Measurements from ENCODE around the gene CYBB.
"Not testable (repeated sequence)": the region's sequence is repeated elsewhere in the genome, so short reads cannot be mapped to it uniquely, and the experiment has no call there.

CYBB gene

DNA sequence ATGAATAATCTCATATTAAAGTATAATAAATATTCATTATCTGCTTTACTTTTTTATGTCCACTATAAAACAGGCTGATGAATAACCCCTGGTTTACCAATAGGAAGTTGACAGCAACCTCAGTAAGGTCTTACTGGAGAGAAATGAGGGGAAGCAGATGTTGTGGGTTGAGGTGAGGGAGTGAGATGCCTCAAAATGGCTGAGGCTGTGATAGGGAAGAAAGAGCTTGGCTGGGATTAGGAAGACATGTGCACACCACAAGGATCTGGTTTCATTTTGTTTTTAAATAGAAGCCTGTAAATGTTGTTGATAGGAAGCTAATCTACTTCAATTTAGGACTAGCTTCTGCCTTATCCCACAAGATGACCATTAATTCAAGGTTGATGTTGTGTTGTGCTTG, 14.4 kb upstream of the CYBB start:
- no peak for TF ChIP-seq JUND (IDR thresholded peaks at IDR 0.05; ENCODE audit: low read depth)
- in situ Hi-C loops (cut with HindIII; ENCODE audit: low pct_unique_long_range_greater_than_20kb, low sequenced_read_pairs), result no loop called here
- DNase-seq (ENCODE audit: low read depth in 1 of 2, low spot score in 1 of 2), result no peak

DNA sequence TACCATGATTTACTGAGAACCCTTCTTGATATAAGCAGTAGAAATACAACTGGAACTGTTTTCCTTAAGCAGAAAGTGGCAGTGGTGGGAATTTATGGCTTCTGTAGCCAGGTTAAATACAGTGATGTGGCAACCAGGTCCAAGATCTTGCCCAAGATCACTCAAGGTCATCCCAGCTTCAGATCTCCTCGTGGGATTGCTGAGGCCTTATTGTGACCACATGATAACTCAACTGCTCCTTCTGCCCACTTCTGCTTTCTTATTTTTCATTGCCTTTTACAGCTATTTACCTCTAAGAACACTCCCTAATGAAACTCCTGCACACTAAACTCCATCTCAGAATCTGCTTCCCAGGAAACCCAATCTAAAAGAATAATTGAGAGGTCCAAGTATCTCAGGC, 12.4 kb upstream of the CYBB start:
- in situ Hi-C loops (cut with HindIII; ENCODE audit: low pct_unique_long_range_greater_than_20kb, low sequenced_read_pairs), result no loop called here
- TF ChIP-seq JUND (IDR thresholded peaks at IDR 0.05; ENCODE audit: low read depth), result no peak
- no peak for DNase-seq (ENCODE audit: low read depth in 1 of 2, low spot score in 1 of 2)

DNA sequence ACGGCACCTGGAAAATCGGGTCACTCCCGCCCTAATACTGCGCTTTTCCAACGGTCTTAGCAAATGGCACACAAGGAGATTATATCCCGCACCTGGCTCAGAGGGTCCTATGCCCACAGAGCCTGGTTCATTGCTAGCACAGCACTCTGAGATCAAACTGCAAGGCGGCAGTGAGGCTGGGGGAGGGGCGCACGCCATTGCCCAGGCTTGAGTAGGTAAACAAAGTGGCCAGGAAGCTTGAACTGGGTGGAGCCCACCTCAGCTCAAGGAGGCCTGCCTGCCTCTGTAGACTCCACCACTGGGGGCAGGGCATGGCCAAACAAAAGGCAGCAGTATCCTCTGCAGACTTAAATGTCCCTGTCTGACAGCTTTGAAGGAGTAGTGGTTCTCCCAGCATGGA, 11.0 kb upstream of the CYBB start:
- DNase-seq (ENCODE audit: low read depth in 1 of 2, low spot score in 1 of 2); in situ Hi-C loops (cut with HindIII; ENCODE audit: low pct_unique_long_range_greater_than_20kb, low sequenced_read_pairs): not testable (repeated sequence)

- in situ Hi-C loops (cut with HindIII; ENCODE audit: low pct_unique_long_range_greater_than_20kb, low sequenced_read_pairs), result no loop called here
- DNase-seq (ENCODE audit: low read depth in 1 of 2, low spot score in 1 of 2), result no peak
- no peak for TF ChIP-seq JUND (IDR thresholded peaks at IDR 0.05; ENCODE audit: low read depth)
These were observed 3.4 kb upstream of the CYBB start for GRCh38 chrX:37776283-37776986.

DNA sequence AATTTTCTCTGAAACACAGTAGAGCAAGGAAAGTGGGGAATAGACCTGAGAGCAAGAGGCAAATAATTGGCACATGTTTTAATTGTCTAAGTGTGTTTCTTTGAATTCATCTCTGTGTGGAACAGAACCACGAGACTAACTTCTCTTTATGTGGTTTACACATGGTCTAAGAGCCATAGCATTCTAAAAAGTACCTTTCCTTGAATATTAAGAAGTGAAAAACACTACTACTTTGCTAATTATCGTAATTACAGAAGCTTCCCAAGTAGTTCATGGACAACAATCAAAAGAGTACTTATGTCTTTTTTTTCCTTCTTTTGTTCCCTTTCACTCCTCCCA, 2.9 kb upstream of the CYBB start:
- TF ChIP-seq JUND (IDR thresholded peaks at IDR 0.05; ENCODE audit: low read depth), result no peak
- DNase-seq (ENCODE audit: low read depth in 1 of 2, low spot score in 1 of 2), result no peak
- in situ Hi-C loops (cut with HindIII; ENCODE audit: low pct_unique_long_range_greater_than_20kb, low sequenced_read_pairs), result no loop called here

DNA sequence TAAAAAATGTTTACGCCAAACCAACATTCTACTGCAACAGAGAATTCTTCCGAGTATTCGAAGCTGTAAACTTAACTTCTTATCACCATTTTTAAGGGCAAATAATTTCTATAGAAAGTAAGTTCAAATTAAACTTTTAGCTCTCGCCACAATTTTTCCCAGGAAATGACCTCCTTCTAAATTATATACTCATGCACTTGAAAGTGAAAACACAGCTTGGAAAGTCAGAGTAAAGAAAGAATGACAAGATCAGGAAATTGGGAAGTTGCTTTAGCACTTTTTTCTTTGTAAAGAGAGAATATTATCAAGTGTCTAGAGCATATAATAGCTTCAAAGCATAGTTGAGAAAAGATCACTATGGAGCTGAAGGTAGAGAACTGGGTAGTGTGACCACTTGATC, 1.2 kb downstream of the CYBB start:
- no peak for DNase-seq (ENCODE audit: low read depth in 1 of 2, low spot score in 1 of 2)
- no peak for TF ChIP-seq JUND (IDR thresholded peaks at IDR 0.05; ENCODE audit: low read depth)
- in situ Hi-C loops (cut with HindIII; ENCODE audit: low pct_unique_long_range_greater_than_20kb, low sequenced_read_pairs), result no loop called here

GRCh38 chrX:37781814-37782213, 2.0 kb downstream of the CYBB start:
- DNase-seq (ENCODE audit: low read depth in 1 of 2, low spot score in 1 of 2), result no peak
- no peak for TF ChIP-seq JUND (IDR thresholded peaks at IDR 0.05; ENCODE audit: low read depth)
- in situ Hi-C loops (cut with HindIII; ENCODE audit: low pct_unique_long_range_greater_than_20kb, low sequenced_read_pairs), result no loop called here

DNA sequence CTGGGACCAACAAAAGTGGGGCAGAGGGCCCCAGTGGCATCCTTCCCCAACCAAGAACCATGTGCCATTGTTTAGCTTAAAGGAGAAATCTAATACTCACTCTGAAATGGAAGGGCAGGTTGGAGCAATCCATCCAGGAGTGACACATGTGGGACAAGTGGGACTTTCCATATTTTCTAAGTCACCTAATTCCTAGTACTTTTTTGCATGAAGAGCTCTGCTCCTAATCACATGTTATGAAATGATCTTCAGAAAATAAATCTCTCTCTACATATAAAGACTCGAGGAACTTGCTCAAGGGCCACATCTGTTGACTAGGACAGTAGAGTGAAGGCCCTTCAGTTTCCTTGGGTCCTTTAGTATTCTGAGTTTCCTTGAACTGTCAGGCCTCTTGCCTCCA, 2.5 kb downstream of the CYBB start:
- DNase-seq (ENCODE audit: low read depth in 1 of 2, low spot score in 1 of 2), result no peak
- TF ChIP-seq JUND (IDR thresholded peaks at IDR 0.05; ENCODE audit: low read depth), result no peak
- in situ Hi-C loops (cut with HindIII; ENCODE audit: low pct_unique_long_range_greater_than_20kb, low sequenced_read_pairs), result no loop called here

DNA sequence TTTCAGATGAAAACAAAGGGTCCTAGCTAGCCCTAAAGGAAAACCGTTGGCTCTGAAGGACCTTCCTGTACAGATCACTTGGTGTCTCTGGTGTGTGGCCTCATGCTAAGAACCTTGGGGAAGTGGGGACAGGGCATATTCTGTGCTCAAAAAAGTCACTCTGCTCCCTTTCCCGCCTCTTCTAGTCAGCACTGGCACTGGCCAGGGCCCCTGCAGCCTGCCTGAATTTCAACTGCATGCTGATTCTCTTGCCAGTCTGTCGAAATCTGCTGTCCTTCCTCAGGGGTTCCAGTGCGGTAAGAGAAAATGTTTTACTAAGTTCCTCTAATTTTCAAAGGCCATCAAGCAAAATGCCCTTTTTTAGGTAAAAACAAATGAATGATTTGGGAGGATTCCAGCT, 3.4 kb downstream of the CYBB start:
- no peak for DNase-seq (ENCODE audit: low read depth in 1 of 2, low spot score in 1 of 2)
- no peak for TF ChIP-seq JUND (IDR thresholded peaks at IDR 0.05; ENCODE audit: low read depth)
- in situ Hi-C loops (cut with HindIII; ENCODE audit: low pct_unique_long_range_greater_than_20kb, low sequenced_read_pairs), result no loop called here

DNA sequence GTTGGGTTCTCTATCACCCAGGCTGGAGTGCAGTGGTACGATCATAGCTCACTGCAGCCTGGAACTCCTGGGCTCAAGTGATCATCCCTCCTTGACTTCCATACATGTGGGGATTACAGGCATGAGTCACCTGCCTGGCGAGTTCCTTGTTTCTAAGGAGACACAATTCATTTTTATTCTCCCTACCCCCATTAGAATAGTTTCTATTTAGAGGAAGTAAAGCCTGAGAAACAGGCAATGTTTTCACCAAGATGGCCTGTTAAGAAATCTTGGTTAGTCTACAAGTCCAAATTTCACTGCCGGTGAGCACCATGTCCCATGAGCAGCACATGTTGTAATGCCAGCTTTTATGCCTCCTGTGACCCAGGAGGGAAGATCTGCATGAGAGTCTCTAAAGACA, 5.7 kb downstream of the CYBB start:
- no peak for TF ChIP-seq JUND (IDR thresholded peaks at IDR 0.05; ENCODE audit: low read depth)
- DNase-seq (ENCODE audit: low read depth in 1 of 2, low spot score in 1 of 2), result no peak
- in situ Hi-C loops (cut with HindIII; ENCODE audit: low pct_unique_long_range_greater_than_20kb, low sequenced_read_pairs), result no loop called here

DNA sequence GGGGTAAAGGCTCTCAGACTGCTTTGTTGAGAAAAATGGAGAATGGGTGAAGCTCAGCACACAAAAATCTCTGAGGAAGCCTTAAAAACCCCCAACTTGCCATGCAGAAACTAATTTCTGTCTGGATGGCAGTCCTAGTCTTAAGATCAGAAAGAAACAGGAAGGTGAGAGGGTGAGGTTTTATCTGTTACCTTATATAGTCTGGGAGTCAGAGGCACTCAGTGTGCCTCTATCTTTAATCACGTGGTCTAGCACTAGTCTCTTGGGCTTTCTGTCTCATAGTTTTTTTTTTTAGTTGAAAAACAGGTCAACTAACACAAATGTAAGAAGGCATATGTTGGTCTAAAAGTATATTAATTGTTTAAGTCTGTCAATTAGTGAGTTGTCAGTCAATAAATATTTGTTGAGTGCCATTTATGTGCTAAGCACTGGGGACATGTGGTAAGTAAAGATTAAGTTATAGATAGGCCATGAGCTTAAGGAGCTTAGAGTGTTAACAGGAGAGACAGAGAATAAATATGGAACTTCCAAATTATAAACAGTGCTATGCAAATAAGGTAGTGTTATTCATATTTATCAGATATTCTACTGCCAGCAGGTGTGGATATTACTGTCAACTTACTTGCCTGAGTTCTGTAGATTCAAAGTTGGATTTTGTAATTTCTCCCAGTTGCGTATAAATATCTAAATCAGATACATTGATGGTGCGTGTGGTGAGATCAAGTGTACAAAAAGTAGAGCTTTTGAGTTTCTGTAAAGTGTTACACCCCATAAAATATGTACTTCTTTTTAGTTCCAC, 7.0 kb downstream of the CYBB start:
- TF ChIP-seq JUND (IDR thresholded peaks at IDR 0.05; ENCODE audit: low read depth), result no peak
- in situ Hi-C loops (cut with HindIII; ENCODE audit: low pct_unique_long_range_greater_than_20kb, low sequenced_read_pairs), result no loop called here
- no peak for DNase-seq (ENCODE audit: low read depth in 1 of 2, low spot score in 1 of 2)

DNA sequence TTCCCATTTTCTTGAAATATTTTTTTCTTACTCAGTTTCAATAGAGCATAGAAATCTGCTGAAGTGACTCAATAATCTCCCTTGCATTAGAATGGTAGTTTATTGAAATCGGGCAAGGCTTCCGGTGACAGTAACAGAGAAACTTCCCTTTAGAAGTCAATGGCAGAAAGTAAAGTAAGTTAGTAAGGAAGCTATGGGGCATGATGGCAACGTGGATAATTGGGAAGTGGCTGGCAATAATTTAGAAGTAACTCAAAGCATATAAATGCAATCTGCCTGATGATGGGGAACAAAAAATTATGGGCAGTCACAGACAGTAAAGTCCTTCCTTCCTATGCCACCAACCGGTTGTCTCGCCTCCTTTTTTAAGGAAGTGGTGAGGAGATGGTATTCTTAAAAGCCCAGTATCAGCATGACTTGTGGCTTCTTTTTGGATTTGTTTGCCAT, 7.6 kb downstream of the CYBB start:
- DNase-seq (ENCODE audit: low read depth in 1 of 2, low spot score in 1 of 2), result no peak

GRCh38 chrX:37796310-37796709, 16.5 kb downstream of the CYBB start:
- DNase-seq (ENCODE audit: low read depth in 1 of 2, low spot score in 1 of 2), result no peak
- in situ Hi-C loops (cut with HindIII; ENCODE audit: low pct_unique_long_range_greater_than_20kb, low sequenced_read_pairs), result no loop called here
- TF ChIP-seq JUND (IDR thresholded peaks at IDR 0.05; ENCODE audit: low read depth), result no peak

More for the DNA sequence above, 7.6 kb downstream of the CYBB start:
- in situ Hi-C loops (cut with HindIII; ENCODE audit: low pct_unique_long_range_greater_than_20kb, low sequenced_read_pairs), result no loop called here
- no peak for TF ChIP-seq JUND (IDR thresholded peaks at IDR 0.05; ENCODE audit: low read depth)

All from T47D (cell line).